ENCODE measurements around the gene SPSB2.
A peak's percentile ranks its signal among the peaks of the same experiment; 100 is the strongest.

DNA sequence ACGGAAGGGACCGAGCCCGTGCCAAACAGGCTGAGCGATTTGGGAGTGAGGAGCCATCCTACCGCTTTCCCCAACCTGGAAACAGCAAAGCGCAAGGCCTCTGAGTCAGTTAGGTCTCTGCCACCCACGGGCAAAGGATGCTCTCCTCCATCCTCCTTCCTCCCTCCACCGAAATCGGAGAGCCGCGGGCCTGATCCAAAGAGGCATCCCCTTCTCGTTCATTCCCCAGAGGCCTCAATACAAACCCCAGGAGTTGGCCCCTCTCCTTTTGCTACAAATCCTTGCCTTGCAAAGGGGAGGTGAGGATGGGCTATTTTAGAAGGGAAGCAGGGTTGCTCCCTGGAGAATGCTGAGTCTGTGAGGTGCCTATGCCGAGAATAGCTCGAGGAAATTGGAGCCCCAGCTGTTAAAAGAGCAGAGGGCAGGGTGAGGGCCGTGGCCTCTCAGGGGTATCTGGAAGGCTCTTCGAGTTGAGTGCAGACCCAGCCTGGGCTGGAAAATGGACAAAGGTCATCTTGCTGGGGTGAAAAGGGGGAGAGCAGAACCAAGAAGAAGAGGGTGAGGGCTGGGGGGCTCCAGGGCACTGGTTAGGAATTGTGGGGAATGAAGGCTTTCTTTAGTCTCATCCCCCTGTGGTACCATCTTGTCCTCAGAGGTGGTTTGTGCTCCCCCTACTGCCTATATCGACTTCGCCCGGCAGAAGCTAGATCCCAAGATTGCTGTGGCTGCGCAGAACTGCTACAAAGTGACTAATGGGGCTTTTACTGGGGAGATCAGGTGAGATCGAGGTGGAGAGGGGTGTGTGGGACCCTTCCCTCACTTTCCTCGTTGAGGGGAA lies 4.7 kb downstream of the SPSB2 start:
- TF ChIP-seq, protein P1, sequence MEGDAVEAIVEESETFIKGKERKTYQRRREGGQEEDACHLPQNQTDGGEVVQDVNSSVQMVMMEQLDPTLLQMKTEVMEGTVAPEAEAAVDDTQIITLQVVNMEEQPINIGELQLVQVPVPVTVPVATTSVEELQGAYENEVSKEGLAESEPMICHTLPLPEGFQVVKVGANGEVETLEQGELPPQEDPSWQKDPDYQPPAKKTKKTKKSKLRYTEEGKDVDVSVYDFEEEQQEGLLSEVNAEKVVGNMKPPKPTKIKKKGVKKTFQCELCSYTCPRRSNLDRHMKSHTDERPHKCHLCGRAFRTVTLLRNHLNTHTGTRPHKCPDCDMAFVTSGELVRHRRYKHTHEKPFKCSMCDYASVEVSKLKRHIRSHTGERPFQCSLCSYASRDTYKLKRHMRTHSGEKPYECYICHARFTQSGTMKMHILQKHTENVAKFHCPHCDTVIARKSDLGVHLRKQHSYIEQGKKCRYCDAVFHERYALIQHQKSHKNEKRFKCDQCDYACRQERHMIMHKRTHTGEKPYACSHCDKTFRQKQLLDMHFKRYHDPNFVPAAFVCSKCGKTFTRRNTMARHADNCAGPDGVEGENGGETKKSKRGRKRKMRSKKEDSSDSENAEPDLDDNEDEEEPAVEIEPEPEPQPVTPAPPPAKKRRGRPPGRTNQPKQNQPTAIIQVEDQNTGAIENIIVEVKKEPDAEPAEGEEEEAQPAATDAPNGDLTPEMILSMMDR (IDR thresholded peaks at IDR 0.05; ENCODE audit: poor library complexity, severe bottlenecking), result no peak
- TF ChIP-seq, protein P2, sequence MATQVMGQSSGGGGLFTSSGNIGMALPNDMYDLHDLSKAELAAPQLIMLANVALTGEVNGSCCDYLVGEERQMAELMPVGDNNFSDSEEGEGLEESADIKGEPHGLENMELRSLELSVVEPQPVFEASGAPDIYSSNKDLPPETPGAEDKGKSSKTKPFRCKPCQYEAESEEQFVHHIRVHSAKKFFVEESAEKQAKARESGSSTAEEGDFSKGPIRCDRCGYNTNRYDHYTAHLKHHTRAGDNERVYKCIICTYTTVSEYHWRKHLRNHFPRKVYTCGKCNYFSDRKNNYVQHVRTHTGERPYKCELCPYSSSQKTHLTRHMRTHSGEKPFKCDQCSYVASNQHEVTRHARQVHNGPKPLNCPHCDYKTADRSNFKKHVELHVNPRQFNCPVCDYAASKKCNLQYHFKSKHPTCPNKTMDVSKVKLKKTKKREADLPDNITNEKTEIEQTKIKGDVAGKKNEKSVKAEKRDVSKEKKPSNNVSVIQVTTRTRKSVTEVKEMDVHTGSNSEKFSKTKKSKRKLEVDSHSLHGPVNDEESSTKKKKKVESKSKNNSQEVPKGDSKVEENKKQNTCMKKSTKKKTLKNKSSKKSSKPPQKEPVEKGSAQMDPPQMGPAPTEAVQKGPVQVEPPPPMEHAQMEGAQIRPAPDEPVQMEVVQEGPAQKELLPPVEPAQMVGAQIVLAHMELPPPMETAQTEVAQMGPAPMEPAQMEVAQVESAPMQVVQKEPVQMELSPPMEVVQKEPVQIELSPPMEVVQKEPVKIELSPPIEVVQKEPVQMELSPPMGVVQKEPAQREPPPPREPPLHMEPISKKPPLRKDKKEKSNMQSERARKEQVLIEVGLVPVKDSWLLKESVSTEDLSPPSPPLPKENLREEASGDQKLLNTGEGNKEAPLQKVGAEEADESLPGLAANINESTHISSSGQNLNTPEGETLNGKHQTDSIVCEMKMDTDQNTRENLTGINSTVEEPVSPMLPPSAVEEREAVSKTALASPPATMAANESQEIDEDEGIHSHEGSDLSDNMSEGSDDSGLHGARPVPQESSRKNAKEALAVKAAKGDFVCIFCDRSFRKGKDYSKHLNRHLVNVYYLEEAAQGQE (IDR thresholded peaks at IDR 0.05; ENCODE audit: borderline replicate concordance), result peak; percentile 16
- TF ChIP-seq EZH2 (IDR thresholded peaks at IDR 0.05; ENCODE audit: borderline replicate concordance, insufficient read depth, low read length, poor library complexity, severe bottlenecking) (no peak), POLR2AphosphoS5 (IDR thresholded peaks at IDR 0.05) (no peak), RAD21 (conservative IDR thresholded peaks at IDR 0.05) (no peak)
